Activated T-helper 9 cell treated with anti-CD3 and anti-CD28 coated beads, Interleukin-2, amount 50 U/mL, for 16 hours (primary cell): ENCODE measurements around the gene PSKH1.
"Not testable (repeated sequence)": the region's sequence is repeated elsewhere in the genome, so short reads cannot be mapped to it uniquely, and the experiment has no call there.

Experiments
- DNase-seq: peaks from one replicate; pipeline ENCODE4 v3.0.0-alpha.2; 2020; ENCODE audit warnings: low read depth

The PSKH1 gene

DNA sequence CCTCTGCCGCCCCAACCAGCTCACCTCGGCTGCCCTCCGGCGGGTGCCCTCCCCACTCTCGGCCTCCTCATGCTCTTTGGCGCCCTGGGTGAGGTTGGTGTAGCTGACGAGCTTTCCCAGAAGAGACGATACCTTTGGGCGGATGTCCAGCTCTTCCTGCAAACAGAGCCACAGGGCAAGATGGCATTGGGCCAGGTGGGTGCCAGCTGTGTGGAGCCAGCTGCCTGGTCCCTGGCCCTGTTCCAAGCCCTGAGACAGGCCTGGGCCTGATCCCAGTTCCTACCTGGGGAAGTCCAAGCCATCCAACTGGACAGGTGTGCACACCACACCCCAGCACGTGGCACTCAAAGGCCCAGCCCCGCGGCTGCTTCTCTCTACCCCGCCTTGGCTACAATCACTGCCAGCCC is 68.5 kb downstream of the PSKH1 start:
- no peak for DNase-seq

DNA sequence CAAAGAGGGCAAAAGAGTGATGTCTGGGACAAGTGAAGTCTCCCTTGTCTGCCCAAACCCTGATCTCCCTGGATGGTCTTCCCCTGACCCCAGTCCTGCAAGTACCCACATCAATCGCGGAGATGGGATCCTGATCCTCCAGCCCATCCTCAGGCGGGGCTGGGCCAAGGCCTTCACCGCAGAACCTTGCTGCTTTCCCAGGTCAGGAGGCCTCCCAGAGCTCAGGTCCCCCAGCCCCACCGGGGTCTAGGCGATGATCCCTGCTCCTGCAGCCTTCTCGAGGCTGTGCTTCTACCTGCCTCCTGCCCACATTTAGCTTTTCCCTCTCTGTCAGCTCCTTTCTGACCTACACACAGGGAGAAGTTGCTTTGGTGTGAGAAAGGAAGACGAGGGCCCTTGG is 69.1 kb downstream of the PSKH1 start:
- DNase-seq, result no peak

DNA sequence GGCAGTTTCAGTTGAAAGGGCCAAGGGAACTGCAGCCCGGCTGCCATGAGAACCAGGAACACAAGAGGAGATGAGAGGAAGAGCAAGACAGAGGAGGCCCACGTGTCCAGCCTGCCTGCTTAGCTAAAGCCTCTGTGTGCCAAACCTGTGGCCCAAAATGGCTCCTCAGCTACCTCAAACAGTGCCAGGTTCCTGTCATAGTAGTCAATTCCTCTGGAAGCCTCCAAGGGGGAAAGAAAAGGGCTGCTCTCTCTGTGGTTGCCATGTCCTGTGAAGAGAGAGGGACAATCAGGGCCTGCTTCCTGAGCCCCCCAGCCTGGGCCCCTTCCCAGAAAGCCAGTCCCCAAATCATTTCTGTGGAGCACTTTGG is 70.2 kb downstream of the PSKH1 start:
- DNase-seq, result no peak

DNA sequence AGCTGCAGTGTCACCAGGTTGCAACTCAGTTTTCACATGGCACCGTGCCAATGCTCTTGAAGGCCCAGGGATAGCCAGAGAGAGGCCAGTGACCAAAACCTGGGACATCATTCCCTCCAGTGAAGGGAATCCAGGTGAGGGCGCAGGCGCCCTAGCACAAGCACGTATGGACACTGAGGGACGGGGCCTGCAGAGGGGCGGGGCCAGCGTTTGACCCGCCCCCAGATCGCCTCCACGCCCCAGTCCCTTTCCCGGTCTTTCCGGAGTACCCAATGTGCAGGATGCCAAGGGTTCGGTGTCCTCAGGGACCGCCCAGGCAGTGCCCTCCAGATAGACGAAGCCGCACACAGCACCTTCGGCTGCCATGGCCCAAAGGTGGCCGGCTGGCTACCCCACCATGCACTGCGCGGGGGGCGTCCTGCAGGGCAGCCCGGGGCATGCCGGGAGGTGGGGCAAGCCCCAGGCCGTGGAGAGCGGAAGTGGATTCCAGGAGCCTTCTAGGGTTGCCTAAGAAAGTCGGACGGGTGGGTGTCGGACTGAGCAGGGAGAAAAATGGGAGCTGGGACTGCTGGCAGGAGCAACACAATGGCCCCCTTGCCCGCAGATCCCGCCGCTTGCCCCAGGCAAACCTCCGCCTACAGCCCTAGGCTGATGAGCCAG is 70.7 kb downstream of the PSKH1 start:
- no peak for DNase-seq

DNA sequence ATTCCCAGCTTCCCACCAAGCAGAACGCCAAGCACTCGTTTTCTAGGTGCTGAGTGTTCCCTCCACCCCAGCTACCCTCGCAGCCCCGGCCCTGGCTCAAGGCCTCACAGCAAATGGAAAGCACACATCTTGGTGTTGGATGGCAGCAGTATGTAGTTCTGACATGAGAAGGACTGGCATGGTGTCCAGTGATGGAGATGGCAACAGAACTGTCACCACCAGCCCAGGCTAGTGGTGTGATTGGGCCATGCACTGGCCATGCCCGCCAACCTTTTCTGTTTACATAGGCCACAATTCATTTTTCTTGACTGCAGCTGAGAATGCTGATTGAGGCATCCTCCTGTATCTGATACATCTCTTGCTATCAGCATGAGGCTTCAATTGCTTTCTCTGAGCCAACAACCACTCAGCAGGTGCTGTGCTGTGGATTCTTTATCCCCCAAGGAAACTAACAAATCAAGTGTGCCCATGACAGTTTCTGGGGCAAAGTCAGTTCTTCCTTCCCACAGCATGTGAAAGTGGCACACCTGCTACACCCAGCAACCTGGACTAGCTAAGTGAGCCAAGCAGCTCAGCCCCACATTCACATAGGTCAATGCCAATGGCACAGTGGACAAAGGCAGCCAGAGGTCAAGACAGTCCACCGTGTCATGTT is 71.5 kb downstream of the PSKH1 start:
- DNase-seq, result no peak

DNA sequence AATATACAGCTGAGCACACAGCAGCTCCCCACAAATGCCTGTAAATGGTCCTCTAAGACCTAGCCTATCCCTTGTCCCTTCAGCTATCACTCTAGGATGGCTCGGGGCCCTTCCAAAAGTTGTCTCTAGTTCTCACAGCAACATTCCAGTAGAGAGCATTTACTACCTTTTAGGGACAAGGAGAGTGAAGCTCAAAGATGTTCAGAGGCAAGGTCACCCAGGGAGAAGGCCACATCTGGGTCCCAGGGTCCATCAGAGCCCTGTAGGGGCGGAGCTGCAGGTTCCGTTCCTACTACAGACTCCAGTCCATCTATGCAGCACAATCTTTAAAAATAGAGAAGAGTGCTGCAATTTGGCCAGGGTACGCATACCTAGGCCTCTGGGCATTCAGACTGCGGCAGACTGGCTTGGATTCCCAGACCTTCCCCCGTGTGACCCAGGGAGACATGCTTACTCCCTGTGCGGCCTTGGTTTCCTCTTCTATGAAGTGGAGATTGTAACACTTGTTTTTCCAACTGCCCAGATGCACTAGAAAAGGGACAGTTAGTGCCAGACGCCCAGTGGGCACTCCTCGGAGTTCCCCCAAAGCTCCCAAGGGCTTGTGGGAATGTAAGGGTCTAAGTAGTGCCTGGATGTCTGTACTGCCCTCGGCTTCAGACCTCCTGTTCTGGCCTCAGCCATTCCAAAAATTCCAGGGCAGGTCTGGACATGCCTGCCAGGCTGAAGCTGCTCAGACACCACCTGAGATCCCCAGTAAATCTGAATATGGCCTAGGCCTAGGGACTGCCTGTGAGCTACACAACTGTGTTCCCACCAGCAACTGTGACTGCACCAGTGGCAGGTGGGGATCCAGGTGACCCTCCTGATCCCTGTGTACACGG is 72.9 kb downstream of the PSKH1 start:
- no peak for DNase-seq

DNA sequence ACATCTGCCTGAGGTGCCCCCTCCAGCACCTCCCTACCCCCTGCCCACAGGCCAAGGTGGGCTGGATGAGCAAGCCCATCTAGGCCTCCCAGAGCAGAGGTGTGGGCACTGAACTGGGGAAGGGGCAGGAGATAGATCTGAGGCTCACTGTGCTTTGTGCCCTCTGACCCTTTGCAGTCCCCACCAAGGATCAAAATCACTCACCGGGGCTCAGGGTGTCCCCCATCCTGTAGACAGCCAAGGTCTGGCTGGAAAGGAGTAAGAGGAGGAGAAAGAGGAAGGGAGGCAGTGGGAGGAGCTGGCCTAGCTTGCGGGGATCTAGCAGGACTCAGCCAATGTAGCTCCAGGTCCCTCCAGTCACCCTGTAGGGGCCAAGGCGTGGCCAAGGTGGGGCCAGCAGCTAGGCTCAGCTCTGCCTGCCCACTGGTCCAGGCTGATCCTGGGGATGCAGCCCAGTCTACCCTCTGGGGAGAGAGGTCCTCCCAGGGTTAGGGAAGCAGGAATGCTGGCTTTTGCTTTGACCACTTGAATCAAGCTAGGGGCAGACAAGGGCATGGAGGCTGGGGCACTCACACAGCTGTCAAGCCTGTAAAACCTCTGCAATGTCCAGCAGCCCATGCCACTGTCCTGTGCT is 73.6 kb downstream of the PSKH1 start:
- no peak for DNase-seq

DNA sequence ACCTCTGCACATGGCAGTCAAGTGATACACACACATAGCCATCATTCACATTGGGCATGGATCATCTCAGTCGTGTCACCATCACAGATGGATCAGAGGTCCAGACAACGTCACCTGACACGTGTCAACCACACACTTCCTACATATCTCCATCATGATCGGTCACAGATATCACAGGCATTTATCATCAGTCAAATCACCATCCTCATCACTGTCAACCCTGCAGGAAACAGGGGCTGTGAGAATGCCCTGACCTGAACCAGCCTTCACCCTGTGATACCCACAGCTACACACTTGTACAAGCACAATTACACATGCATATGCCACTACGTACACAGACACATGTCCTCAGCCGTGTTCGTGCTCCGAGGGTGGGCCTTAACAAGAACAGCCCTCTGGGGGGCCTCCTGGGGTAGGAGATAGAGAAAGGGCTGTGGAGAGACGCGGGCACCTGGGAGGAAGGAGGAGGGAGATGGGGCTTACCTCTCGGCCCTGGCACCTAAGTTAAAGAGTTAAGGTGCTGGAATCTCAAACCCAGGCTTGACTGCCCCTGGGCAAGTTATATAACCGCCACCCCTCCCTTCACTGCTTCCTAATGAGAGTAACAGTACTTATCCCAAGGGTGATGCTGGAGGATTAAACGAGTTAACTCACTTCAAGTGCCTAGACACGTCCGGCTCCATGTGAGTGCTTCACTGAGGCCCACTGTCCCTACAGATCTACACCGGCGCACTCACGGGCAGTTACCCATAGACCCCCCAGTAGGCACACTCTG is 74.3 kb downstream of the PSKH1 start:
- no peak for DNase-seq

DNA sequence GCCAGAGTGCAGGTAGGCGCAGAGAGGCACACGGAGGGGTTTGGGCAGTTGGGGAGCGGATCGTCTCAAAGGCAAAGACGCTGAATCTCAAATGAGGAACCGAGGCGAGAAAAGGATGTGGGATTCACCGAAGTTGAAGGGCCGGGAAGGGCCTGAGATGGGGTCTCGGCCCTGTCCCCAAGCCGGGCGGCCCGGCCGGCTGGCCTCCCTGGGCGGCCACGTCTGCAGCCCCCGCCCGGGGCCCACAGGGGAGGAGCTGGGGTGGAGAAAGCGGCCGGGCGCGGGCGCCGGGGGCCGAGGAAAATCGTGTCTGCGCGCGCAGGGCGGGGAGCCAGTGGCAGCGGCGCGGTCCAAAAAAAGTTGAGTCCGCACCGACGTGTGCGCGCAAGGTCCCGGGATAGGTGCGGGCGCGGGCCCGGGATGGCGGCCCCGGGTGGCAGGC is 74.9 kb downstream of the PSKH1 start:
- peak; percentile 18 for DNase-seq

DNA sequence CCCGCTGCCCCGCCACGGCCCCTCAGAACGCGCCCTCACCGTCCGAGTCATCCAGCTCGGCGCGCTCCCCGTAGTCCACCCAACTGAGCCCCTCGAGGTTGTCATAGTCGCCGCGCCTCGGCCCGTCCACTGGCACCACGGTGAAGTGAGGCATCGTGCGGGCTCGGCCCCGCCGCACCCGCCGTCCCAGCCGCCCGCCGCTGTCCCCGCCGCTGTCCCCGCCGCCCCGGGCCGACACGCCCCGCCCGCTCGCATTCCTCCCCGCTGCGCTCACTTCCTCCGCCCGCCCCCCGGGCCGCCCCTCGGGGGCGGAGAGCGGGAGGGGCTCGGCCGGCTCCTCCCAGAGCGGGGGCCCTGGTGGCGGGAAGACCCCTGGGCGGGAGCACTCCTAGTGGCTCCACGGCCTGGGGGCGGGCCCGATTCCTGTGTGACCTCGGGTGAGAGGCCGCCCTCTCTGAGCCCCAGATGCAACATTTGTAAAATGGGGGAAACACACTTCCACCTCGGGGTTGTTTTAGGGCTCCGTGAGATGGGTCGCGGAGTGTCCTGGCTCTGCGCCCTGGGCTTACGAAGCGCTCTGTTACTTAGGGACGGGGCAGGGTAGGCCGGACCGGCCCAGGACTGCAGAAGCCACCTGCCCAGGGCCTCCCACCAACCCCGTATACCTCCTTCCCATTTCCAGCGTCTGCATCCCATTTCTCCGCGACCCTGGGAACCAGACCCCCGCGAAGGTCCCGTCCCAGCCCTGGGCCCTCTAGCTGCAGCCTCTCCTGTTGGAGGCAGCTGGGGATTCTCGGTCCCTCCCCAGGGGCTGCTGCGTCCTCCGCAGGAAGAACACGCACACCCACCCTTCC is 75.6 kb downstream of the PSKH1 start, which contains the start of gene SLC12A4:
Gene SLC12A4, minus strand, starts transcription at position 238 of the 854 bp plus-strand sequence. Its CDS starts 84 bp downstream, at position 154.
- DNase-seq, result peak; percentile 78

DNA sequence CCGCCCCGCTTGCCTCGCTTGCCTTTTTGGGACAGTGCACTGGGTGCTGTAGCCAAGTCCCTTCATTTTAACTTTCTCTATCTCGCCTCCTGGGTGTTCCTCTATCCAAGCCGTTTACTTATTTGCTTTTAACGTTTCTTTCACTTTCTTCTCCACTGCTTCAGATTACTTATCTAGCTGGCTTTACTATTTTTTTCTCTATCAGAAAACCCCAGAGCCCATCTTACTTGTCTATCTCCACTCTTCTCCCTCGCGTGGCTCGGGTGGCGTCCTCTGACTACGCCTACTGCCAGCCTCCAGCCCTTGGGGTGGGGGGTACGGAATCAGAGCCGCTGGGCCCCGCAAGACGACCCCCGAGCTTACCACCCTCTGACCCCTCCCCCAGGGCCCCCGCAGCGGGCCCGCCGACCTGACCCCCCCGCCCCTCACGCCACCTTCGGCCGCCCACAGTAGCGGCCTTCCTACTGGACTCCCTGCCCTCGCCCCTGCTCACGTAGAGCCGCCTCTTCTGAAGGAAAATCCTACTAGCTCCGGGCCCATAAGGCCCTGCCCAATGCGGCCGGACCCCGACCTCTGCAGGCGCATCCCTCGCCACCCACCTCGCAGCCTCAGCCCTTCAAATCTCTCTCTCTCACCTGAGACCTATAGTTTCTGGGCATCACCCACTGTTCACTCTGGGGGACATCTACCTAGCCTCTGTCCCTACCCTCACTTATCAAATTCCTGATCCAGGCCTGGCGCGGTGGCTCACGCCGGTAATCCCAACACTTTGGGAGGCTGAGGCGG is 76.4 kb downstream of the PSKH1 start:
- no peak for DNase-seq

DNA sequence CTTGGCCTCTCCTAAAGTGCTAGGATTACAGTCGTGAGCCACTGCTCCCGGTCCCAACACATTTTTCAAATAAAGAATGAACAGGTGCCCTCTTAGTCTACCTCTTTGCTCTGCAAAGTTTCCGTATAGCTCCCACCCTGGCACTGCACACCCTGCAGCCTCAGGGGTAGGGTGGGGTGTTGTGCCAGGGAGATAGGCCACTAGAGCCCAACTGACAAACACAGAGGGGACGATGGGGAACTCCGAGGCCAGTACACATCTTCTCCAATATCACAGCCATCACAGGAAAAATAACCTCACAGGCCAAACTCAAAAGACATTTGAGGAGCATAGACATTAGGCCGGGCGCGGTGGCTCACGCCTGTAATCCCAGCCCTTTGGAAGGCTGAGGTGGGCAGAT is 78.1 kb downstream of the PSKH1 start:
- no peak for DNase-seq

DNA sequence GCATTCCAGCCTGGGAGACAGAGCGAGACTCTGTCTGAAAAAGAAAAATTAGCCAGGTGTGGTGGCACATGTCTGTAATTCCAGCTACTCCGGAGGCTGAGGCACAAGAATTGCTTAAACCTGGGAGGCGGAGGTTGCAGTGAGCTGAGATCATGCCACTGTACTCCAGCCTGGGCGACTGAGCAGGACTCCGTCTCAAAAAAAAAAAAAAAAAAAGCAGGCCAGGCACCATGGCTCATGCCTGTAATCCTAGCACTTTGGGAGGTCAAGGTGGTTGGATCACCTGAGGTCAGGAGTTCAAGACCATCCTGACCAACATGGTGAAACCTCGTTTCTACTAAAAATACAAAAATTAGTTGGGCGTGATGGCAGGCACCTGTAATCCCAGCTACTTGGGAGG is 79.2 kb downstream of the PSKH1 start:
- DNase-seq, result not testable (repeated sequence)

DNA sequence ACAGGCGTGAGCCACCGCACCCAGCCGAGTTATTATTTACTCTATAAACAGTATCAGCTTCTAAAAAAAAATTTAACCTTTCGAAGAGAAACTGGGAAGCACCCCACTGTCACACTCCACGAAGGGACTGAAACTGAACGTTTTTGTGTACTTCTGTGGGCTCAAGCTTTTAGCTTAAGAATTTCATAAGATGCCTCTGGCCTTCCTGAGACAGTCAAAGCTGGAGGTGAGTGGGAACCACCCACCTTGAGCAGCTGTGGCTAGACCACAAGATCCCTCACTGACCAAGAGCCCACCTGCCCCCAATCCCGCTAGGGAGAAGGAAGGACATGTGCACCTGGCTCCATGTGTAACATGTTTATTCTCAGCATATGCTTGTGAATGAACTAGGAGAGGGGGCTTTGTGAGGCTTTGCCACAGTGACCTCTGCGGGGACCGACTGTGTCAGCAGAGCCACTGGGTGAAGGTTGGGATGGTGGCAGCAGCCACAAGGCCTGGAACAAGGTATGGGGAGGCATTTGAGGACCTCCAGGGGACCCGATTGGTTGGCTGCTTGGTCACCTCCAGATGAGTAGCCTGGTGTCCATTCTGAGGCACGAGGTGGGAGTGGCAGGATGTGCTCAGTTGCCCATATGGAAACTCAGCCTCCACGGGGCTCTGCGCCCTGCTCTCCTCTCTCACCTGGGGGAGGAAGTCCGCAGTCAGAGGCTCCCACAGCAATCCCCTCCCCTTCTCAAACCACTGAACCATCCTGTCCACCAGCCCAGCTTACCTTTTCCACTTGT is 82.5 kb downstream of the PSKH1 start:
- DNase-seq, result no peak

DNA sequence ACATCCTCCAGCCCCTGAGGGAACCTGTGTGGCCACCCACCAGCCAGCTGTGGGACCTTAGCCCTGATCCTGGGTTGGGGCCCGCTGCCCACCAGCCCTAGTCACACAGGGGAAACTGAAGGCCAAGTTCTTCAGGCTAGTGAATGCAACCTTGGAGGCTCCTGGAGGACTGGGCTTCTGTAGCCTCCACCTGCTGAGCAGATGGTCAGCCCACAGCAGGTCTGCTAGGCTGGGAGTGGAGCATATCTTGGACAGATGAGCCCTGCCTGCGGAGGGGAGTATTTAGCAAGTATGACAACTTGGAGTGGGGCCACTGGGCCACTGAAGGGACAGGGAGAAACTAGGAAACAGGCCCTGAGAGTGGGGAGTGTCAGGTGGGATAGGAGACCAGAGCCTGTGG is 83.2 kb downstream of the PSKH1 start:
- DNase-seq, result no peak

DNA sequence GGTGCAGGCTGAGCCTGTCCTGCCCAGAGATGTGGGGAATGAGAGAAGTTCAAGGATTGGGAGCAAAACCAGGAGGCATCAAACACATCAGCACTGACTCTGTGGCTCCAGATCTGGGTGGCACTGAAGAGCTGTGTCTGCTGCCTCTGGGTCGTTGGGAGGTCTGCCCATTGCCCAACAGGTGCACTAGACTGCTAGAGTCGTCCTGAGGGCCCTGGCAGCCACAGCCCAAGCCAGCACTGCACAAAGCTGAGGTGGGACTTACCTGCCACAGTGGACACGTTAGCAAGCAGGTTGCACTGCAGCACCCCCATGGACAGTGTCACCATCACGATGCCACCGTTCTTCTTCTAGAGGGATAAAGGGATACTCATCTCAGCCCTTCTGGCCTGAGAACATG is 84.0 kb downstream of the PSKH1 start:
- DNase-seq, result no peak

DNA sequence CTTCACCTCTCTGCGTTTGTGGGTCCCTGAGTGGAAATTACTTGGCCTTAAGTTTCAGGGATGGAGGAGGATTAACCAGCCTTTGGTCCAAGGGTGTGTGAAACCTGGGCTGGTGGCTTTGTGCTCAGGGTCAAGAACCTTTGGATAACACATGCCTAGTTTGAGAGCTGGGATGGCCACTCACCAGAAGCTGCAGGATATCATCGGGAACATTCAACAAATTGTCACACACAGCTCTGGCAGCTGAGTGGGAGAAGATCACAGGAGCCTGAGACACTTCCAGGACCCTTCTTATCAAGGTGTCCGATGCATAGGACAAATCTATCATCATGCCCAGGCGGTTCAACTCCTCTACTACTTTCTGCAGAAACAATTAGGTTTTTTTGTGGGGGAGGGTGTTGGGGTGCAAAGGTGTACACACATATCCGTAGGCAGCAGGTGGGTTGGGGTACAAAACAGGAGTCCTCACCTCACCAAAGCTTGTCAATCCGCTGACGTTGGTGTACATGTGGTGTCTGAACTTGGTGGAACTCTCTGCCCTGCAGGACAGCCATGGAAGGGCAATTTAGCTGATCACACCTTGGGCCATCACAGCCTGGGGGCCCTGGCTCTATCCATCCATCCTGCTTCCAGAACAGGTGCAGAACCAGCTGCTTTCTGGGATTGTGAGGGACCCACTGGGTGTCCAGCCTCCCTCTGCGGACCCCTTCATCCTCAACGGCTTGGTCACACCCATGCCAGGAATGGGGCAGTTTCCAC is 84.6 kb downstream of the PSKH1 start:
- DNase-seq, result no peak
